HG02623 (cell line): ENCODE measurements around the gene CD2AP.

Experiments used
- ATAC-seq: cut with Tn5 transposase; IDR thresholded peaks from one replicate; pipeline ENCODE4 v1.9.1; 2021; ENCODE audit warnings: moderate library complexity; ENCODE audit not compliant: unreplicated experiment

Gene CD2AP

DNA sequence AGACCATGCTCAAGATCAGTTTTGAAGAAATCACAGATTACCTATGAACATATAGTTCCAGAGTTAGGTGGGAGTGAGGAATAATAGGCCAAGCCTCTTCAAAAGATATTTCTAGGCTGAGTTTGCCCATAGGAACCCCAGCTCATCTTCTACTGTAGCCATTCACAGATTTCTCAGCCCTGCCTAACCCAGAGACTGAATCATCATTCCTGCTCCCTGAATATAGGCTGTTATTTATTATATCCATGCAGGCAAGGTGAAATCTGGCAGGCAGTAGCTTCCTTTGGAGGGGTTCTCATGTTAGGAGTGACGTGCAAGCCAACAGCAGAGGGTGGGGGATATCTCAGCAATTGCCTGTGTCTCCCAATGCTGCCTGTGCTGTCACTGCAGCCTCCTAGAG, 195.2 kb downstream of the CD2AP start:
- no peak for ATAC-seq

GRCh38 chr6:47674673-47675072, 197.1 kb downstream of the CD2AP start:
- no peak for ATAC-seq
